Erythroblast (primary cell): ENCODE results near the gene FCRL3.

Experiments used
- GATA1 ChIP-seq: IDR thresholded peaks from 2 replicates; pipeline ENCODE4 v1.6.1; 2011; ENCODE audit warnings: low read depth, mild to moderate bottlenecking, control low read depth, low read length, moderate library complexity
- POLR2A ChIP-seq: IDR thresholded peaks from 2 replicates; pipeline ENCODE4 v1.6.1; 2011; ENCODE audit warnings: mild to moderate bottlenecking, low read length

- TF ChIP-seq POLR2A (no peak), GATA1 (no peak)
These were observed 28.7 kb downstream of the FCRL3 start for GRCh38 chr1:157671895-157672294.
